K562 (cell line): Measurements from ENCODE around the gene DUS1L. TPM values are rescaled to one million over a fixed set of nuclear protein-coding genes. Genes with fewer than 3 reads are reported as not detected.

ENCODE experiments used
- ATAC-seq: fragments of 200-7000 bp; cut with Tn5 transposase; 3 replicates; pipeline ENCODE4 v1.9.1; 2020; ENCODE audit warnings: moderate library complexity
- BruUV-seq: library from RNA; stranded (reverse); fragments of 400-500 nt; replicated peaks from 2 replicates; lab custom pipeline; 2021; lab: Mats Ljungman, UMichigan
- CTCF ChIA-PET: fragments of 300-600 bp; formaldehyde crosslinking; extraction: SDS; loops from one replicate; lab custom pipeline; 2021; ENCODE audit warnings: low intra/inter-chr PET ratio; lab: Yijun Ruan, JAX
- POLR2A ChIA-PET: fragments of 300-600, 350-650 bp; sonication (Branson Sonifier 250); formaldehyde crosslinking; extraction: SDS; loops from one replicate; lab custom pipeline; 2021; ENCODE audit warnings: antibody characterized with exemption, inconsistent platforms; lab: Yijun Ruan, JAX
- DNase-seq, 4 experiments: peaks; one replicate each; pipeline versions ENCODE4 v3.0.0 to v3.0.0-alpha.2; 2011 to 2018; ENCODE audit warnings: low spot score in 3 of 4, mixed read lengths in 3 of 4; ENCODE audit errors: extremely low read depth in 1 of 4
- FAIRE-seq: peaks from 2 replicates; lab custom pipeline; 2011; peaks lifted over from hg19 to GRCh38; lab: Jason Lieb, UNC
- H2AFZ ChIP-seq: 2 replicates; pipeline ENCODE4 v1.6.0; 2011; ENCODE audit warnings: low read depth, low read length, control low read depth, inconsistent platforms
- H3K27ac ChIP-seq: fragments of 200-600 bp; 3 replicates; pipeline ENCODE4 v1.8.0; 2011; ENCODE audit warnings: low read depth, mild to moderate bottlenecking, control low read depth, inconsistent platforms, low read length, moderate library complexity, mixed read lengths; ENCODE audit errors: extremely low read depth
- H3K27me3 ChIP-seq, 2 experiments: fragments of 300-600 bp in 1 of 2; 2 replicates in 1 of 2; 3 replicates in 1 of 2; pipeline versions ENCODE4 v1.6.0 to v1.8.0; 2011; ENCODE audit warnings: inconsistent platforms in 2 of 2, low read length in 2 of 2, mild to moderate bottlenecking in 1 of 2, mixed read lengths in 1 of 2, moderate library complexity in 1 of 2; ENCODE audit not compliant: control insufficient read depth in 2 of 2, insufficient read depth in 2 of 2
- H3K36me3 ChIP-seq: fragments of 300-600 bp; 3 replicates; pipeline ENCODE4 v1.8.0; 2011; ENCODE audit warnings: mild to moderate bottlenecking, low read length, inconsistent platforms; ENCODE audit not compliant: control insufficient read depth, insufficient read depth
- H3K4me1 ChIP-seq, 2 experiments: fragments of 200-600 bp in 1 of 2; replicated peaks in 1 of 2; 2 replicates in 1 of 2; 3 replicates in 1 of 2; pipeline versions ENCODE4 v1.5.1 to v1.8.0; 2011; ENCODE audit warnings: inconsistent platforms in 2 of 2, low read length in 2 of 2, mild to moderate bottlenecking in 1 of 2, mixed read lengths in 1 of 2, moderate library complexity in 1 of 2; ENCODE audit not compliant: control insufficient read depth in 2 of 2, insufficient read depth in 2 of 2
- H3K4me2 ChIP-seq: 2 replicates; pipeline ENCODE4 v1.6.1; 2011; ENCODE audit warnings: low read length, control low read depth, inconsistent platforms, mixed read lengths; ENCODE audit not compliant: insufficient read depth
- H3K4me3 ChIP-seq: fragments of 200-600 bp; sonication (generic), shearing (Covaris generic); 2 replicates; pipeline ENCODE4 v1.5.1; 2016; ENCODE audit warnings: control low read depth, inconsistent platforms
- H3K79me2 ChIP-seq: fragments of 200-600 bp; 3 replicates; pipeline ENCODE4 v1.8.0; 2011; ENCODE audit warnings: low read length, inconsistent platforms; ENCODE audit not compliant: control insufficient read depth, insufficient read depth
- H3K9ac ChIP-seq, 2 experiments: 2 replicates each; pipeline versions ENCODE4 v1.6.0 to v1.6.1; 2011; ENCODE audit warnings: low read depth in 2 of 2, low read length in 2 of 2, control low read depth in 1 of 2, inconsistent platforms in 1 of 2, mild to moderate bottlenecking in 1 of 2, mixed read lengths in 1 of 2; ENCODE audit not compliant: insufficient read depth in 1 of 2
- H3K9me1 ChIP-seq: one replicate; pipeline ENCODE4 v1.6.0; 2011; ENCODE audit warnings: inconsistent platforms, mild to moderate bottlenecking, low read length, moderate library complexity; ENCODE audit not compliant: control insufficient read depth, insufficient read depth
- H3K9me3 ChIP-seq: replicated peaks from 2 replicates; pipeline ENCODE4 v1.5.1; 2011; ENCODE audit warnings: low read depth, low read length, inconsistent platforms; ENCODE audit not compliant: control insufficient read depth, insufficient read depth
- H4K20me1 ChIP-seq: replicated peaks from 2 replicates; pipeline ENCODE4 v1.6.1; 2011; ENCODE audit warnings: low read length, inconsistent platforms, mixed read lengths; ENCODE audit not compliant: control insufficient read depth, insufficient read depth
- MLX ChIP-seq, 2 experiments: fragments of 450-650 bp in 1 of 2; sonication (generic) in 1 of 2; formaldehyde crosslinking; conservative IDR thresholded peaks; 2 replicates each; pipeline versions ENCODE4 v1.4.0 to v1.8.1; 2020 to 2022; ENCODE audit warnings: mild to moderate bottlenecking in 1 of 2, missing genetic modification reagents in 1 of 2
- POLR2G ChIP-seq: fragments of 200-400 bp; formaldehyde crosslinking; IDR thresholded peaks from 2 replicates; pipeline ENCODE4 v1.6.1; 2017; ENCODE audit warnings: low read depth, mild to moderate bottlenecking, antibody characterized with exemption, low read length, moderate library complexity
- WGBS: fragments of 100-300 bp; shearing (Covaris generic); methylation state at CpG from one replicate; pipeline ENCODE4 v1.1.6; 2016; ENCODE audit warnings: low coverage, mixed read lengths; ENCODE audit not compliant: insufficient coverage; ENCODE audit errors: missing lambda C conversion rate; 5-methylcytosine and 5-hydroxymethylcytosine counted together
- in situ Hi-C: fragments of 300-500 bp; cut with MboI; formaldehyde crosslinking; loops from 4 replicates; pipeline ENCODE4 v1.15.0; 2018; ENCODE audit warnings: inconsistent platforms, mixed read lengths
- intact Hi-C: fragments of 100-400 bp; cut with micrococcal nuclease; formaldehyde crosslinking; loops from 2 replicates; pipeline ENCODE4 v1.14.2; 2022
- polyA plus RNA-seq, 8 experiments: library from polyadenylated mRNA; depleted of rRNA in 4 of 8; stranded (reverse) in 5 of 8; unstranded in 3 of 8; fragments of >200 nt; fragmentation: Nextera tagmentation in 2 of 8; fragmentation: Illumina TruSeq in 1 of 8; extraction: Ambion mirVana in 2 of 8; extraction: Trizol in 1 of 8; gene quantifications; 2 replicates each; pipeline versions ENCODE4 v1.2.1 to v1.2.3, GENCODE V29; 2011 to 2014; ENCODE audit warnings: inconsistent platforms in 1 of 8, missing spikeins in 1 of 8
- total RNA-seq, 7 experiments: library from RNA; depleted of rRNA in 6 of 7; stranded (reverse); fragments of >200 nt in 6 of 7; fragmentation: Illumina TruSeq in 2 of 7; extraction: Trizol in 2 of 7; gene quantifications; 2 replicates each; pipeline versions ENCODE4 v1.2.1 to v1.2.3, GENCODE V29; 2011 to 2021; ENCODE audit warnings: low replicate concordance in 1 of 7

The DUS1L gene
- total and polyA plus RNA-seq, 9 of the 15 experiments (the other 6 are each of a cell fraction or from before 2014, with no cell fraction given), result 7.8 to 210 (median 83.9) TPM

DNA sequence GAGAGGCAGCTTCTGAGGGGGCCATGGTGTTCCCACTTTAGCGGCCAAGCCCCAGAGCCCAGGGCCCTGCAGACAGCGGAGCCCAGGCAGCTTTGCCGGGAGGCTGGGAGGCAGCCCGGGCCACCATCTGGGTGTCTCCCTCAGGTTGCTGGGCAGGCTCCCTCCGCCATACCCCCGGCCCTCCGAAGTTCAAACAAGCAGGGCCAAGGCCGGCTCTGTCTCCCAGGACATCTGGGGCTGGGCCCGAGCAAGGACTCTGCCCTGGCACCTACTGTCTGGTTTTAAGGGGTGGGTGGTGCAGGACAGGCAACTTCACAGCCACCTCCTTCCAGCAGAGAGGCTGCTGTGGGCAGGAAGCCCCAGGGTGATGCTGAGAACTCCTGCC, 2.6 kb downstream of the DUS1L start:
- in situ Hi-C loops (no loop called here), intact Hi-C loops (no loop called here)
- DNase-seq, result no peak
- Histone ChIP-seq H3K4me2 (no peak overlapping the region), H2AFZ (no peak overlapping the region), H3K4me1 (peaks cover 3 to 76% of the 10 kb centered on the region in 2 experiments; a peak in 3 of 5 replicates), H3K9ac (peak overlapping the region in 1 of 2 experiments; percentile 70; a peak in 2 of 4 replicates), H3K27ac (no peak overlapping the region), H3K4me3 (no peak overlapping the region), H3K9me3 (no peaks in the 10 kb centered on the region), H3K27me3 (no peaks in the 10 kb centered on the region), H3K9me1 (no peaks in the 10 kb centered on the region), H3K36me3 (peaks cover 64% of the 10 kb centered on the region; the same call in 2 of the 3 replicates), H3K79me2 (peaks cover 28% of the 10 kb centered on the region), H4K20me1 (no peaks in the 10 kb centered on the region; the same call in none of the 2 replicates)
- CTCF ChIA-PET, result no interaction called here
- WGBS, result 100% methylated on average over 9 of the region's 9 CpGs
- ATAC-seq, result no peak
- no TSS peak for BruUV-seq
- TF ChIP-seq MLX (CRISPR knock-in tag; conservative IDR thresholded peaks at IDR 0.05) (no peak), POLR2G (peak; percentile 59; the same call in 1 of the 2 replicates)
- FAIRE-seq, result no peak
- POLR2A ChIA-PET, result interaction anchor here (0.6 to 2.4 kb wide), 3 partner anchors 9 to 24 kb away, joined by 4 to 11 read pairs (median 5); no protein-coding TSS in a partner anchor
